ENCODE measurements around the gene MS4A7. TPM values are rescaled to one million over a fixed set of nuclear protein-coding genes. Genes with fewer than 3 reads are reported as not detected.
"Not testable (repeated sequence)": the region's sequence is repeated elsewhere in the genome, so short reads cannot be mapped to it uniquely, and the experiment has no call there.

MS4A7 gene, protein sequence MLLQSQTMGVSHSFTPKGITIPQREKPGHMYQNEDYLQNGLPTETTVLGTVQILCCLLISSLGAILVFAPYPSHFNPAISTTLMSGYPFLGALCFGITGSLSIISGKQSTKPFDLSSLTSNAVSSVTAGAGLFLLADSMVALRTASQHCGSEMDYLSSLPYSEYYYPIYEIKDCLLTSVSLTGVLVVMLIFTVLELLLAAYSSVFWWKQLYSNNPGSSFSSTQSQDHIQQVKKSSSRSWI
- not detected in 2 replicates for total RNA-seq (2014; rRNA removed; shearing (Covaris generic))
- not detected in 2 replicates for polyA plus RNA-seq (2015; cell fraction: cytosol; rRNA removed)
- polyA plus RNA-seq (2015; cell fraction: nucleus; rRNA removed): not detected in 2 replicates

DNA sequence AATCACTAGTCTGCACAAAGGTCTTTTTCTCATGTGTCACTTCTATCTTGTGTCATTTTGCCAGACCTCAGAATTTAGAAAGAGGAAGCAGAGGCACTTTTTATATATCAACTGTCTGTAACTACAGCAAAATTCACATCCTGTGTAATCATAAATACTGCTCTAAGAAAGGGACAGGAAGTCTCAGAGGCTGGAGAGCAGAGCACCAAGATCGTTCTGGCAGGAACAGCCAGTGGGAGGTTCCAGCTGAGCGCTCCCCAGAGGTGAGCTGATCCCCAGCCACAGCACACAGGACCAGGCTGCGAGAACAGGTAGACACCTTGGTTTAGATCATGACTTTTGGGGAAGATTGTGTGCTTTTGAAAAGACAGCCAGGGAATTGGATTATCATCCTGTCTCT is at the start of gene MS4A7:
Gene MS4A7 (plus strand): TSS at position 179 of the 400 bp plus-strand sequence. CDS start 4,610 bp downstream, outside the sequence.
- DNase-seq (ENCODE audit: low read depth): no peak

DNA sequence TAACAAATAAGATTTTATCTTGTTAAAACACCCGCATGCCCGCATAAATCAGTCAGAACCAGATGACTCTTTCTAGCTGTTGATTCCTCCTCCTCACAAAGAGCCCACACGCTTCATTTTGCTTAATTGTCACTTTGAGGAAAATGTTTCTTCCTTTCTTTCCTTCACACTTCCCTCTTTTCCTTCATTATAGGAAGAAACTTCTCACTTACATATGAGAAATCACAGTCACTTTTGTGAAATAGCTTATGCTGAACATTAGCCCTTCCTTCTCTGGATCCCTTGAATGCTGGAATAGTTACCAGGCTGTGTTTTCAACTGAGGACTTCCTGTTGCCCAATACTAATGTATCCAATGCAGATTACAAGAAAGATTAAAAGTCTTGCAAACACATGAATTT is 45.5 kb upstream of the MS4A7 start:
- no peak for DNase-seq (ENCODE audit: low read depth)

DNA sequence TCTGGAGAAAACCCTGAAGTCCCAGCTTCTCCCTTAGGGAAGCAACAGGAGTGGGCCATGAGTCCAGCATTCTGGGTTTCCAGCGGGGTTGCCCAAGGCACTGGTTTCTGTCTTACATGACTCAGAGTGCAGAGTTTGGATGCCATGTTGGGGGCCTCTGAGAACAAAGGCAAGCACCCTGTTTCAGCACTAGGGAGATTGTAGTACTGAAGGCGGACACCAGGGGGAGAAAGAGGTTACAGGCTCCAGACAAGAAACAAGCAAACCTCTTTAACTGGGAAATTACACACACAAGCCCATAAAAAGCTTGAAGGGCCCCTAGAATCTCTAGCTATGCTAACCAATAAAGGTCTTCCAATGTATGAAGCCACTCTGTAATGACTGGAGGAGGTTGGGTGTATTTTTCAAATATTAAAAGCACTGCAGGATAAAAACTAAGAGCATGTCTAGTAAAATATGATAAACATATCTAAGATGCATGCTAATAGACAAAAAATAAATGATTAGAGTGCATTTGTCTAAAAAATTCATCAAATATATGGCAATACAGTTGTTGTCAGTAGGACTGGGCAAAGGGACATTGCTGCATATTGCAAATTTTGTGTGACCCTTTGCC is 44.2 kb upstream of the MS4A7 start:
- DNase-seq (ENCODE audit: low read depth): peak; percentile 73

DNA sequence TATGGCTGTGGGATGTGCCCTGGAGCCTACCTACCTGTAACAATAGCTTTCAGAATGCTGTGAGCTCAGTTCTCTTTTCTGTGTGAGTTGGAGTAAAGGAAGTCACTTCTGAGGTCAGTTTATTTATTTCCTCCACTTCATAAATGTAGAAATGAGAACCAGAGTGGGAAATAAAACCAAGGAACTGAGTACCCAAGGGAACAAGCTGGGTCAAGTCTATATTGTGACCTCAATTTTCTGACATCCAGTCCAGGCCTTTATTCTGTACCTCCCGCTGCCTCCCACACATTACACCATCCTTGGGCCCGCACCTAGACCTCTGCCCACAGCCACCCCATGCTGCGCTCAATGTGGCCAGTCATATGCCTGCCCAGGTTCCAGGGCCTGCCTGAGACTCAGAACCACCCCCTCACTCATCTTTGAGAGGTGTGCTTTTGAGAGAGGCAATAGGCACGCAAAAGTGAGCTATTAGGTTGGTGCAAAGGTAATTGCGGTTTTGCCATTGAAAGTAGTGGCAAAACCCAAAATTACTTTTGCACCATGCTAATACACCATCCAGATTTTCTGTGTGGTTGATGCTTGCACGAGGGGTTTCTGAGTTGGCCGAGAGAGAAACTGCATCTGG is 41.5 kb upstream of the MS4A7 start:
- no peak for DNase-seq (ENCODE audit: low read depth)

DNA sequence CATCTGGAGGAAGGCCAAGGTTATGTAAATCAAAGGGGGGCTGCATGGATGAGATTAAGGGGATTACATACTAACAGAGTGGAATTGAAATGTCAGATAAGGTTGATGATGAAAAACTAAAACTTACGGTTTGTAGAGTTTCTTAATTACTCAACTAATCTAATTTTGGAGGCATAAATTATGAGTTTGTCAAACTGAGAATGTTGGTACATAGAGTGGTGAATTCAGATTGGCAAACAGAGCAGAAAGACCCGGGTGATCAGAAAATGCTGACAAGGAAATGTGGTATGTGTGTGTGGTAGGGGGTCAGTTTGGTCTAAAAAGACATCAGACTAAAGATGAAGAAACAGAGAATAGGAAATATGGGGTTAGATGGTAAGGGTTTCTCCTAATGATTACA is 40.3 kb upstream of the MS4A7 start:
- DNase-seq (ENCODE audit: low read depth): no peak

DNA sequence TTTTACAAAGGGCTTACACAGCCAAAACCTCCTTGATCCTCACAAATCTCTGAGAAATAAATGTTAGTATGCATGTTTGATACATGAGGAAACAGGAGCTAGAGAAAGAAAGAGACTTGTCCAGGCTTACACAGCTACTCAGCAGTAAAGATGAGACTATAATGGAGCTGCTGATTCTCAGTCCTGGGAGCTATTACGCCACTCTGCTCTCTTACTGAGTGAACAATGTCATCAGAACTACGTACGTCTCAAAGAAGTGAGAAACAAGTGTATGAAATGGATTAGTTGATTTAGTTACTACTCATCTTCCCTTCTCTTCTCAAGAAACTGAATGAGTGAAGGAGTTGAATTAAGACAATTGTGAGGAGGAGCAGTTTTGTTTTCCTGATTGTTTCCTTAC is 39.0 kb upstream of the MS4A7 start:
- no peak for DNase-seq (ENCODE audit: low read depth)

DNA sequence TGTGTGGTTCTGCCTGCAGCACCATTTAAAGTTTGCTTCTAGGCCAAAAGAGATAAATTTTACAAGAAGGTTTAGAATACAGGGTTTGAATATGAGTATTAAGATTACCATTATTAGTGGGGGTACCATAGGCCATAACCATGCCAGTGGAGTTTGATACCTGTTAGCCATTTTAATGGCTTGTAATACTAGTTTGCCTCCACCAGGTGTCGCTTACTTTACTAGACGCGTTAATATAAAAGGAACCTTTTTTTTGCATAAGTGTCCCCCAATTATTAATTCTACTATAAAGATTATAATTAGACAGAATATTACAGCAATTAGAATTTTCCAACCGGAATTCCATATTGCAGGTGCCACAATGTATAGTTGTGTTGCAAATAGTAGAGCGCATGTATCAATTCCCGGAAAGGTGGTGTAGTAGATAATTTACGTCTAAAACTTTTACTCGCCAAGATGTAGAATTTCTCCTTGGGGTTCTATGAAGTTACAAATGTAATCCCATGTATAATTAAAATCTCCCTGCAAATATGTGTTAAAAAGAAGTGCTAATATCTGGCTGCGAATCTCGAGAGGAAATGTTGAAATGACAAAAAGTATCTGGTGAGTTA is 35.1 kb upstream of the MS4A7 start:
- no peak for DNase-seq (ENCODE audit: low read depth)

DNA sequence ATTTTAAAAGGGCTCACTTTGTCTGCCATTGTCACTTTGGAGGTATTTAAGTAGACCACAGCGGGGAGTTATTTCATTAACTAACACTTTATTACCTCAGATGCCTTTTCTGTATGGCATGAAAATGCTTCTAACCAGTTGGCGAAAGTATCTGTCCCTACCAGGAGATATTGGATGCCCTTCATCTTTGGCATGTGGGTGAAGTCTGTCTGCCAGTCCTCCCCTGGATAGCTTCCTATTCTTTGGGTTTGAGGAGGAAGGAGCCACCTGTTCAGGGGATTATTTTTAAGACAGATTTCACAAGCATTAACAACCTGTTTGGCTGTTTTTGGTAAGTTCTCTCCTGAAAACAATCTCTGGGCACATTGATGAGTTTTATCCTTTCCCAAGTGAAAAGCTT is 34.2 kb upstream of the MS4A7 start:
- no peak for DNase-seq (ENCODE audit: low read depth)

DNA sequence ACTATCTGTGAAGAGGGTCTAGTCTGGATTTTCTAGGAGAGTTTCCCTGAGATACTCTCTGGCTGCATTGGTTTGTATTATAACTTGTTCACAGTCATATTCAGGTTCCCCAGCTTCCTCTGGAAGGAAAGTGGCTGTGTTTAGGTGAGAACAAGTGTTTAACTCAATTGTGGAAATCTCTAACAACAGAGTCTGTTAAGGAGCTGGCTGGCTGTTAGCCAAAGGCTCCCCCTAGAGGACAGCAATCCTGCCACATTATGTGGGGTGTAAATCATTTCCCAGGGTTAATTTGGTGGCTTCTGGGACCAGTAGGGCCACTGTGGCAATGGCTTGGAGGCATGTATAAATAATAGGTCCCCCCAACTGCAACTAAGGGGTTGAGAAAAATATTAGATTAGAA is 32.8 kb upstream of the MS4A7 start:
- DNase-seq (ENCODE audit: low read depth): peak; percentile 2

DNA sequence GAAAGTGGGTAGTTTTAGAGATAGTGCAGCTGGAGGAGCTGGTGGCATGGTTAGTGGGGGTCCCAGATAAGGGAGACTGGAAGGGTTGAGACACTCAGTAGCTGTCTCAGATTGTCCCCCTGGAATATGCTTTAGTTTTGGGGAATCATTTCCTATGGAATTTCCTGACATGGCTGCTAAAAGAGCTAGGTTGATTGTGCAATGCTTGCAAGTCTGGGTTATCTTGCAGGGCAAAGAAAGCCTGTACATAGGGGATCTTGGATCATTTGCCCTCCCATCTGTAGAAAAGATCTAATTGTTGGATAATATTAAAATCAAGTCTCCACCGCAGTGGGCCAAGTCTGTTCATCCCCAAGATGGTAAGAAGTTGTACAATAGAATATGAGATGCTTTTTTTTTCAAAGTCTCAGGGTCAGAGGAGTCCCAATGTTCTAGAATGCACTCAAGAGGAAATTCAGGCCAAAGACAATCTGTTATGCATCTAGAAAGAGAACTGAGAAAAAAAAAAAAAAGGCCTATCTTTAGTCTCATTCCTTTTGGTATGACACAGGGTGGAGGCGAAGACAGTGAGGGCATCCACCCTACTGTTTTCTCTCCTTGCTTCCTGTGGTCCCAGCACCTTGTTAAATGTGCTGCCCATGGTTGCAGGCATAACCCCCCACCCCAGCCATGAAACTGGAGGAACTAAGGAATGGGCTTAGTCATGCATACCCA is 31.1 kb upstream of the MS4A7 start:
- DNase-seq (ENCODE audit: low read depth): no peak

DNA sequence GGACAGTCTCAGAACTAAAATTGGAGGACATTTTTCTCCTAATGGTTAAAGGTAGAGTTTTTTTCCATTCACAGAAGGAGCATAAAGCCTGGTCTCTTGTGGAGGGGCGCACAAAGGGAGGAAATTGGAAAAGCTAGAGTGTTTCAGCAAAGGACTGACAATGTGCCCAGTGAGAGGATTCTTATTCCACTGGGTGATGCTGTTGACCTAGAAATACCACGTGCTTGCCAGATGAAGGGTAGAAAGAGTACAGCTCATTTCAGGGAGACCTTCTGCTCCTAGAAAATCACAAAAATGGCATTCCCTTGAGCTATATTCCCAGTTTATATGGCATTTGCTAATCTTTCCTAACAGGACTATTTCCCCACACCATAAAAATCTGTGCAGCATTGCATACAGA is 30.2 kb upstream of the MS4A7 start:
- DNase-seq (ENCODE audit: low read depth): no peak

DNA sequence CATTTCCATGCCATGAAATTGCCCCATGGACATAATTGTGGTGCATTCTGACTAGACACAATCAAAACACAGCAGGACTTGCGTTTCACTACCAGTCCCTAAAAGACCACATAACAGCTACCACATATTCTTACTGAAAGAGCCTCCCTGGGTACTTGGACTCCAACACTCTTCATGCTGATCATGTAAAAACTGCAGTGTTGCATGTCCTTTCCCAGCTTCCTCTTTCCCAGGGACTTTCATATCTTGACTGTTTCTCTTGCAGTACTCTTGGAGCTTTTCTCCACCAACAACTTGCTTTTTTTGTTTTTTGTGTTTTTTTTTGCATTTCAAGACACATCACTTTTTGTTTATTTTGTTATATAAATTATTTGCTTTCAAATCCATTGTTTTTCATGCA is 28.3 kb upstream of the MS4A7 start:
- DNase-seq (ENCODE audit: low read depth): no peak

DNA sequence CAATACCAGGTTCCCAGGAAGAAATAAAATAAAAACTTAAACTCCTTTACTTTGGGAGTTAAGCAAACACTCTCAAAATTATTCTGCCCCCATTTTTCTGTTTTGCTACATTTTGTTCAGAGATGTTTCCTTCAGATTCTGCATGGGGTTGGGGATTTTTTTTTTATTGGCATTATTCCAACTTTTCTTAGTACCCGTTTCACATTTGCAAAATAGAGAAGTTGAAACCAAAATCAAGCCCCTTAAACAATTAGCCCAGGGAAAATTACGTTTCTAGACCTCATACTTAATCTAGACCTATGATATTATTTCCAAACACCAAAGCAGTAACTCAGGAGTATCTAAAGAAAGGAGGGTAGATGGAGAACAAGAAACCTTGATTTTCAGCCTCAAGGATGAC is 20.6 kb upstream of the MS4A7 start:
- no peak for DNase-seq (ENCODE audit: low read depth)

DNA sequence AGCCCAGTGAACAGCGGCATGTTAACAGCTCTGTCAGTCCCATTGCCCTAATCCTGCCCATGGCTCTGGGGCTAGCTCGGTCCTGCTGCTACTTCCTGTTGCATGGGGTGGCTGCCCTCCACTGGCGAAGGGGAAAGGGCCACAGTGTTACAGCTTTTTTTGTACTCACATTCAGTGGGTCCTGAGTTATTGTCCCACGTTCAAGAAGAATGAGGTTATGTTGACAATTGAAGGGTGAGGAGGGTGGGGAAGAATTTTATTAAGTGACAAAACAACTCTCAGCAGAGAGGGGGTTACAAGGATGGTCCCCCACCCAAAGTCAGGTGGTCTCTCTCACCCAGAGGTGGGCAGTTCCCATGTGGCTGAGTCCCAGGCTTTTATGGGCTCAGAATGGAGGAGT is 17.7 kb upstream of the MS4A7 start:
- no peak for DNase-seq (ENCODE audit: low read depth)

DNA sequence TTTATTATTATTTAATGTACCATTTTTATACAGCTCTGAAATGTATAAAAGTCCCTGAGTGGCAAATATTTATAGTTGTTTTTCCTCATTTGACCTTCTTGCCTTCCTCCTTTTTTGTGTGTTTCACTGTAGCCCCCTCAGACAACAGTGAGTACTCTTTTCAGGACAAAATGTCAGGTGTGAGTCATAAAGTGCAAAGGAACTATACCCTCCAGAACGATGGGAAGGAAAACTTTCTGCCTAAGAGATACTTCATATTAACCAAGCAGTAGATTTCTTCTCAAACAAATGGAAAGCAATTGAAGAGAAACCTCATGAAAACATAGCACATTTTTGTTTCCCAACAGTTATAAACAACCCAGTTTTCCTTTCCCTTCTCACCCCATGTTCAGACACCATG is 16.1 kb upstream of the MS4A7 start:
- DNase-seq (ENCODE audit: low read depth): no peak

DNA sequence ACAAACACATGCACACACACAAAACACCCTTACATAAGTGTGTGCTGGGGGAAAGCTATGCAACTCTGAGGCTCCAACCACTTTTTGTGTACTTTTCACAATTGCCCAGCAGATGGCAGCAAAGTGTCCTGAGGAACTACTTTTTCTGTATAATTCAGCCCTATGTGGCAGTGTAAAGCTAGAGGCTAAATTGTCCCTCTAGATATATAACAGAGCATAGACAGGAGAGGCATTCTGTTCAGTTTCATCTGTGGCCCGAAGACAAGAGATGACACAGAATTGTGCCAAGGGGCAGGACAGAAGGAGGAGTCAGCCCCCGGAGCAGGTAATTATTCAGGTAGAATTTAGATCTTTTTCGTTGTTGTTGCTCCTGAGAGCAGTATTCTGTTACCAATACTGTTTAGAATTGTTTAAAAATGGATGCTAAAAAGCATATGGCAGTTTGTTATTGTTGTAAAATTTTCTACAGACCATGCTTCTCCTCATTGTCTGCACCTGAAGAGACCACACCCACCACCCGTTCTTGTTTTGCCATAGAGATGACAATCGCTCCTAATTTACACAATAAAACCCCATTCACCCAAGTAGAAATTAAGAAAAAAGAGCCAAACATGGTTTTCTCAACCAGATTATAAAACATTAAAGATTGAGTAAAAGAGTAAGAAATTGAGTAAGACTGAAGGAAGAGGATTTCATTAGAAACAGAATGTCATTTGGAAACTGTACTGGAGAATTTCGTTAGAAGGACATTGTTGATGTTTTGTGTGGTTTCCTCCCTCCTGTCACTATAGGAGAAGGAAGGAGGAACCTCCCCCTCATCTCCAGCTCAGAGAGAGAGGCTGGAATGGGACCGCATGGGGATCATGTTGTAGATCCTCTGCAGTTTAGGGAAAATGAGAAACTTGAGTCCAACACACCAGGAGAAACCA is 14.5 kb upstream of the MS4A7 start:
- peak; percentile 48 for DNase-seq (ENCODE audit: low read depth)

DNA sequence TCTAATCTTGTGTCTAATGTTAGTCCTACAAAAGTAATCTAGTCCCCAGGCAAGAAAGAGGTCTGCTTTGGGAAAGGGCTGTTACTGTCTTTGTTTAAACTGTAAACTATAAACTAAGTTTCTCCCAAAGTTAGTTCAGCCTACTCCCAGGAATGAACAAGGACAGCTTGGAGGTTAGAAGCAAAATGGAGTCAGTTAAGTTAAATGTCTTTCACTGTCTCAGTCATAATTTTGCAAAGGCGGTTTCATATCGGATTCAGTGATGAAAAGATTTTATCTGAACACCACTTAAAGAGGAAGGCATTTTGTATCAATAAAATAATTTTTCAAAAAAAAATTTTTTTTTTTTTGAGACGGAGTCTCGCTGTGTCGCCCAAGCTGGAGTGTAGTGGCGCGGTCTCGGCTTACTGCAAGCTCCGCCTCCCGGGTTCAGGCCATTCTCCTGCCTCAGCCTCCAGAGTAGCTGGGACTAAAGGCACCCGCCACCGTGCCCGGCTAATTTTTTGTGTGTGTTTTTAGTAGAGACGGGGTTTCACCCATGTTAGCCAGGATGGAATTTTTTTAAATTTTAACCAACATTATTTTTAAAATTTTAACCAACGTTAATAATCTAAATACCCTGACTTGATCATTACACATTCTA is 11.9 kb upstream of the MS4A7 start:
- DNase-seq (ENCODE audit: low read depth): not testable (repeated sequence)

DNA sequence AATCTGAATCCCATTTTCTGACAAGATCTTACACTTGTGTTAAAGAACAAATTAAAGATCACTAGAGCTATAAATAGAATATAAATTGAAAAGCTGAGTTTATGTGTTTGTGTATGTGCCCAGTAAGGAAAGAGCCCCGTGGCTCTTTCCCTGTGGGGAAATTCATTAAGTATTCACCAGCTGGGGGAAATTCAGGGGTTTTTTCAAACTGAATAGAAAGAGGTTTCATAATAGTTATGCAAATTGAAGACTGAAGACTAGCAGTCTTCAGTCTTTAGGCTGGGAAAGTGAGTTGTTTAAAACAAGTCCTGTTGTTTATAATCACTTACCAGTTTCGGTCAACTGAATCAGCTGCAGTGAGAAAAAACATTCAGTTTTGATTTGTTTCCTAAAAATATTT is 11.3 kb upstream of the MS4A7 start:
- no peak for DNase-seq (ENCODE audit: low read depth)

DNA sequence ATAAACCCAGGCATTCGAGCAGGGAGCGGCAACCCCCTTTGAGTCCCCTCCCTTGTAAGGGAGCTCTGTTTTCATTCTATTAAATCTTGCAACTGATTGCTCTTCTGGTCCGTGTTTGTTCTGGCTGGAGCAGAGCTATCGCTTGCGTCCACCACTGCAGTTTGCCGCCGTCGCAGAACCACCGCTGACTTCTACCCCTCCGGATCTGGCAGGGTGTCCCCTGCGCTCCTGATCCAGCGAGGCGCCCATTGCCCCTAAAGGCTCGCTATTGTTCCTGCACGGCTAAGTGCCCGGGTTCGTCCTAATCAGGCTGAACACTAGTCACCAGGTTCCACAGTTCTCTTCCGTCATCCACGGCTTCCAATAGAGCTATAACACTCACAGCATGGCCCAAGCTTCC is 10.4 kb upstream of the MS4A7 start:
- DNase-seq (ENCODE audit: low read depth): no peak

DNA sequence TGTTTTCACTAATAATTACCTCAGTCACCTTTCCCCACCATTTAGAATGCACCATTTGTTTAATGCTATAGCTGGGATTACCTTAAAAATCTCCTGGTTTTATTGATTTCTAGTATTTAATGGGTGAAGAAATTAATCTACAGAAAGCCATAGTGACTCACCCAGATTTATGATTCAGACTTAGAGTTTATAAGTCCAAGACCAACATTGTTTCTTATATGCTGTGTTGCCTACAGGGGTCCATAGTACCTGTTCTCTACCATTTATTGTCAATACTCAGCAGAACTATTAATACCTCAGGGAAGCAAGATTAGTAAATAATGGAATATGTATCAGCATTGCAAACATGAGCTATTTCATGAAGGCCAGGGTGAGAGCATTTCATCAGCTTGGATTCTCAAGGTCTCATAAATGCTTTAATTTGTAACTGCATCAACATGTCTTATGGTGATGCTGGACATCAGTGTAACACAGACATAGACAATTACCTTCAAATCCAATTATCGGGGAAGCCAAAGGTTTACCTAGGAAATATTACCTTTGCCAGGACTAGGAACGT is 8.0 kb upstream of the MS4A7 start:
- DNase-seq (ENCODE audit: low read depth): no peak
